Endodermal cell (in vitro differentiated cells): ENCODE data around the gene USP9X. TPM values are rescaled to one million over a fixed set of nuclear protein-coding genes. Genes with fewer than 3 reads are reported as not detected.

Source experiments
- DNase-seq: peaks from one replicate; pipeline ENCODE4 v3.0.0-alpha.2; 2017
- H3K27ac ChIP-seq: 2 replicates; pipeline ENCODE4 v1.5.1; 2013; ENCODE audit warnings: mild to moderate bottlenecking, low read depth, low read length, moderate library complexity
- H3K27me3 ChIP-seq: 2 replicates; pipeline ENCODE4 v1.6.1; 2013; ENCODE audit warnings: mild to moderate bottlenecking, low read length, moderate library complexity; ENCODE audit not compliant: insufficient read depth, control insufficient read depth, poor library complexity, severe bottlenecking
- H3K36me3 ChIP-seq: 2 replicates; pipeline ENCODE4 v1.7.0; 2013; ENCODE audit warnings: mild to moderate bottlenecking, low read length, moderate library complexity; ENCODE audit not compliant: control insufficient read depth, insufficient read depth
- H3K4me1 ChIP-seq: one replicate; pipeline ENCODE4 v1.7.0; 2013; ENCODE audit warnings: low read length; ENCODE audit not compliant: control insufficient read depth, insufficient read depth
- H3K4me3 ChIP-seq: 2 replicates; pipeline ENCODE4 v1.5.1; 2013; ENCODE audit warnings: mild to moderate bottlenecking, low read length, moderate library complexity
- H3K9ac ChIP-seq: 2 replicates; pipeline ENCODE4 v1.6.1; 2013; ENCODE audit warnings: mild to moderate bottlenecking, low read length, moderate library complexity; ENCODE audit not compliant: poor library complexity, severe bottlenecking; ENCODE audit errors: extremely low read depth
- H3K9me3 ChIP-seq: 2 replicates; pipeline ENCODE4 v1.6.1; 2013; ENCODE audit warnings: mild to moderate bottlenecking, low read length, moderate library complexity; ENCODE audit not compliant: control insufficient read depth
- H3K27ac Mint-ChIP-seq: 2 replicates; pipeline ENCODE4 v1.8.0; 2020; ENCODE audit warnings: mixed read lengths
- H3K27me3 Mint-ChIP-seq: 2 replicates; pipeline ENCODE4 v1.8.0; 2021; ENCODE audit warnings: mild to moderate bottlenecking, mixed read lengths; ENCODE audit not compliant: insufficient read depth
- H3K36me3 Mint-ChIP-seq: 2 replicates; pipeline ENCODE4 v1.8.0; 2020; ENCODE audit warnings: low read depth, mixed read lengths
- H3K4me1 Mint-ChIP-seq: 2 replicates; pipeline ENCODE4 v1.8.0; 2020; ENCODE audit warnings: mixed read lengths
- H3K4me3 Mint-ChIP-seq: 2 replicates; pipeline ENCODE4 v1.8.0; 2020; ENCODE audit warnings: mild to moderate bottlenecking, moderate library complexity, mixed read lengths
- H3K9me3 Mint-ChIP-seq: 2 replicates; pipeline ENCODE4 v1.8.0; 2020; ENCODE audit warnings: mild to moderate bottlenecking, mixed read lengths
- WGBS, 2 experiments: methylation state at CpG; one replicate each; pipeline versions ENCODE4 v1.1.5 to v1.1.7; 2013; ENCODE audit warnings: missing lambda C conversion rate in 2 of 2, mixed read lengths in 1 of 2; ENCODE audit not compliant: insufficient coverage in 1 of 2, insufficient read length in 1 of 2; 5-methylcytosine and 5-hydroxymethylcytosine counted together
- total RNA-seq, 2 donors: library from RNA; stranded (reverse); fragmentation: NEBNext Ultra II Directional in 1 of 2; extraction: Animal tissue kit (Norgen Biotek cat#: 25700) in 1 of 2; gene quantifications; 2 replicates in 1 of 2; 3 replicates in 1 of 2; pipeline ENCODE4 v1.2.1, GENCODE V29; 2021
- TF ChIP-seq, protein P1 (sequence below): fragments of 200-600 bp; sonication (generic); conservative IDR thresholded peaks from 2 replicates; pipeline ENCODE4 v1.5.0; 2021; ENCODE audit warnings: antibody characterized with exemption, mild to moderate bottlenecking

Gene USP9X
- total RNA-seq, 2 donors from 2014 or later = 88.1 to 128 TPM

DNA sequence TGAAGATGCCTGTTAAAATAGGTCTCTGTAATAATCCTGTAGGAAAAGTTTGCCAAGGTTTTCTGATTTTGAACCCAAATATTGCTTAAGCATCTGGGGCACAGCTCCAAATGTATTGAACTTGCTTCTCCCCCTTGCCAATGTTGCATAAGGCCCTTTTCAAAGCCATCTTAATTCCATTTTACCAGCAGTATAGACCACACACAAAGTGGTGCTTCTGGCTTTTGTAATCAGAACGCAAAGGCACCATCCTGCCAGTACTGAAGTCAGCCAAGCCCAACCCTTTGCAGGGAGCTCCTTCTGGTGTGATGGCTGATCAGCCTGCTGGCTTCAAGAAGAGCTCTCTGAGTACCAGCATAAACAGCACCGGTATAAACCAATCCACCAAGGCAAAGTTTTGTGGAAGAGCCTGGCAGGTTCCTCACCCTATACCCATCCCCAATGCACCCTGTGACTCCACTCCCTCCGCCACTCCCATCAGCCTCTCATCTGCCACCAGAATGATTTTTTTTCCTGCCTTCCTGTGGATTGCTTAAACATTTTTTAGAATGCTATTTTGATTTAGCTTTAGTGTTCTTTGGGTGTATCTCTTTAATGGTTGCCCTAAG lies 39.2 kb upstream of the USP9X start:
- H3K4me3 Mint-ChIP-seq = no peak overlapping the region
- no peaks in the 10 kb centered on the region for H3K4me1 ChIP-seq
- H3K4me3 ChIP-seq = no peak overlapping the region
- no peak overlapping the region for H3K27ac ChIP-seq
- TF ChIP-seq, protein P1, sequence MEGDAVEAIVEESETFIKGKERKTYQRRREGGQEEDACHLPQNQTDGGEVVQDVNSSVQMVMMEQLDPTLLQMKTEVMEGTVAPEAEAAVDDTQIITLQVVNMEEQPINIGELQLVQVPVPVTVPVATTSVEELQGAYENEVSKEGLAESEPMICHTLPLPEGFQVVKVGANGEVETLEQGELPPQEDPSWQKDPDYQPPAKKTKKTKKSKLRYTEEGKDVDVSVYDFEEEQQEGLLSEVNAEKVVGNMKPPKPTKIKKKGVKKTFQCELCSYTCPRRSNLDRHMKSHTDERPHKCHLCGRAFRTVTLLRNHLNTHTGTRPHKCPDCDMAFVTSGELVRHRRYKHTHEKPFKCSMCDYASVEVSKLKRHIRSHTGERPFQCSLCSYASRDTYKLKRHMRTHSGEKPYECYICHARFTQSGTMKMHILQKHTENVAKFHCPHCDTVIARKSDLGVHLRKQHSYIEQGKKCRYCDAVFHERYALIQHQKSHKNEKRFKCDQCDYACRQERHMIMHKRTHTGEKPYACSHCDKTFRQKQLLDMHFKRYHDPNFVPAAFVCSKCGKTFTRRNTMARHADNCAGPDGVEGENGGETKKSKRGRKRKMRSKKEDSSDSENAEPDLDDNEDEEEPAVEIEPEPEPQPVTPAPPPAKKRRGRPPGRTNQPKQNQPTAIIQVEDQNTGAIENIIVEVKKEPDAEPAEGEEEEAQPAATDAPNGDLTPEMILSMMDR = no peak
- DNase-seq = peak; percentile 69
- H3K27me3 ChIP-seq = no peaks in the 10 kb centered on the region
- H3K27me3 Mint-ChIP-seq = no peaks in the 10 kb centered on the region
- H3K9me3 ChIP-seq = no peaks in the 10 kb centered on the region
- H3K36me3 Mint-ChIP-seq = no peaks in the 10 kb centered on the region
- H3K36me3 ChIP-seq = no peaks in the 10 kb centered on the region
- 0 to 49% methylated on average over 1 to 3 of the region's 3 CpGs for WGBS, 2 experiments
- no peak overlapping the region for H3K27ac Mint-ChIP-seq
- H3K9me3 Mint-ChIP-seq = peaks cover 31% of the 10 kb centered on the region
- no peak overlapping the region for H3K9ac ChIP-seq
- peaks cover 8% of the 10 kb centered on the region for H3K4me1 Mint-ChIP-seq

DNA sequence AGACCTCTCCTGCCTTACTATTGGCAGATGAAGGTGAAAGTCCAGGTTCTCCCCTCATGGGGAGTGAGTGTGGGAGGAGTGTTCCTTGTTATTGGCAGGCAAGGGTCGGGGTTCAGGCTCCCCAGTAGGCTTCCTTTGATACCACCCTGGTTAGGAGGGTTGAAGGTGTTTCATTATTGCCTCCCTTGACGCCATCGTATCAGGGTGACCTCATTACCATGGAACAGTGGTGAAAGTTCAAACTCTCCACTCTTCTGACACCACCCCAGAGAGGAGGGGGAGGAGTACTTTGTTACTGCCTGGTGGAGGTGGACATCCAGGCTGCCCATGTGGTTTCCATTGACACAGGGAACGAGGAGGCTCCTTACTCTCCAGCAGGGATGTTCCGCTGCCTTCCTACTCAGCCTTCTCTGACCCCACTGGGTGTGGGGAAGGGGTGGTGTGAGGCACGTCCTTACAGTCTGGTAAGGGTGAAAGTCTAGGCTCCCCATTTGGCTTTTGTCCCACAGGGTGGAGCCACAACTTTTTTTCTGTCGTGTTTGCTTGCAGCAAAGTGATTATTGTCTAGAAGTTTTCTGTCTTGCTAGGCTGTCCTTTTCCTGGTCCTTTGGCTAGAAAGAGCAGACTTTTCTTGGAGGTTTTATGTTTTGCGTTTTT lies 37.2 kb upstream of the USP9X start:
- Mint-ChIP-seq H3K4me1 (peaks cover 8% of the 10 kb centered on the region), H3K27me3 (no peaks in the 10 kb centered on the region), H3K9me3 (peaks cover 28% of the 10 kb centered on the region), H3K27ac (no peak overlapping the region), H3K36me3 (no peaks in the 10 kb centered on the region), H3K4me3 (no peak overlapping the region)
- H3K4me3 ChIP-seq = no peak overlapping the region
- H3K9me3 ChIP-seq = no peaks in the 10 kb centered on the region
- TF ChIP-seq, protein P1 = no peak
- no peak for DNase-seq
- H3K36me3 ChIP-seq = no peaks in the 10 kb centered on the region
- H3K4me1 ChIP-seq = no peaks in the 10 kb centered on the region
- WGBS, 2 experiments = 85% methylated on average over 5 of the region's 8 CpGs; no CpG with 5 or more reads in 1 of the 2 experiments
- H3K27ac ChIP-seq = no peak overlapping the region
- no peaks in the 10 kb centered on the region for H3K27me3 ChIP-seq
- H3K9ac ChIP-seq = no peak overlapping the region

DNA sequence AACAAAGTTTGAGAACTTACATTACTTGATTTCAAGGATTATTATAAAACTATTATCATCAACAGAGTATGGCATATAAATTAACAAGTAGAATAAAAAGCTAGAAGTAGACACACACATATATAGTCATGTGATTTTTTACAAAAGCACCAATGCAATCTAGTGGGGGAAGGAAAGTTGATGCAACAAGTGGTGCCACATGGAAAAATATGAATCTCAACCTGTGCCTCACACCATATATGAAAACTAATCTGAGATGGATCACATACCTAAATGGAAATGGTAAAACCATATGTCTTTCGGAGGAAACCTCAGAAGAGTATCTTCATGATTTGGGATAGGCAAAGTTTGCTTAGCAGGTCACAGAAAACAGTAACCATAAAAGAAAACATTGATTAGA lies 34.9 kb upstream of the USP9X start:
- H3K4me3 Mint-ChIP-seq = no peak overlapping the region
- H3K9me3 Mint-ChIP-seq = peaks cover 28% of the 10 kb centered on the region
- Histone ChIP-seq H3K9ac (no peak overlapping the region), H3K36me3 (no peaks in the 10 kb centered on the region), H3K4me1 (no peaks in the 10 kb centered on the region), H3K27me3 (no peaks in the 10 kb centered on the region), H3K4me3 (no peak overlapping the region), H3K9me3 (no peaks in the 10 kb centered on the region), H3K27ac (no peak overlapping the region)
- TF ChIP-seq, protein P1 = no peak
- H3K27me3 Mint-ChIP-seq = no peaks in the 10 kb centered on the region
- no peaks in the 10 kb centered on the region for H3K36me3 Mint-ChIP-seq
- peaks cover 8% of the 10 kb centered on the region for H3K4me1 Mint-ChIP-seq
- H3K27ac Mint-ChIP-seq = no peak overlapping the region
- DNase-seq = no peak
- 80% methylated on average over 1 of the region's 1 CpG; no CpG with 5 or more reads in 1 of the 2 experiments for WGBS, 2 experiments
